H9 (cell line): Measurements from ENCODE around the gene TSNAXIP1. TPM values are rescaled to one million over a fixed set of nuclear protein-coding genes. Genes with fewer than 3 reads are reported as not detected.

Experiments used
- DNase-seq: peaks from one replicate; pipeline ENCODE4 v3.0.0-alpha.2; 2017
- H2AFZ ChIP-seq: one replicate; pipeline ENCODE4 v1.6.1; 2013; ENCODE audit warnings: mild to moderate bottlenecking, low read length, control low read depth, moderate library complexity
- H2AK5ac ChIP-seq: 2 replicates; pipeline ENCODE4 v1.6.1; 2013; ENCODE audit warnings: low read length, control low read depth, mixed read lengths; ENCODE audit not compliant: insufficient read length
- H2BK120ac ChIP-seq: one replicate; pipeline ENCODE4 v1.6.1; 2013; ENCODE audit warnings: low read depth, mild to moderate bottlenecking, low read length, control low read depth, inconsistent platforms; ENCODE audit not compliant: poor library complexity, severe bottlenecking
- H2BK12ac ChIP-seq: 2 replicates; pipeline ENCODE4 v1.6.1; 2013; ENCODE audit warnings: low read length, control low read depth, mixed read lengths, low read depth; ENCODE audit not compliant: insufficient read length
- H2BK15ac ChIP-seq: 2 replicates; pipeline ENCODE4 v1.6.1; 2013; ENCODE audit warnings: low read depth, low read length, control low read depth
- H2BK20ac ChIP-seq: one replicate; pipeline ENCODE4 v1.6.1; 2013; ENCODE audit warnings: low read depth, mild to moderate bottlenecking, low read length, control low read depth, inconsistent platforms; ENCODE audit not compliant: poor library complexity, severe bottlenecking
- H2BK5ac ChIP-seq: 2 replicates; pipeline ENCODE4 v1.6.1; 2013; ENCODE audit warnings: low read length, control low read depth, mixed read lengths; ENCODE audit not compliant: insufficient read length
- H3K14ac ChIP-seq: 2 replicates; pipeline ENCODE4 v1.6.1; 2013; ENCODE audit warnings: low read length, control low read depth; ENCODE audit not compliant: insufficient read depth
- H3K18ac ChIP-seq: 2 replicates; pipeline ENCODE4 v1.6.1; 2013; ENCODE audit warnings: low read depth, mild to moderate bottlenecking, mixed read lengths, low read length, control low read depth; ENCODE audit not compliant: insufficient read length
- H3K23ac ChIP-seq: 2 replicates; pipeline ENCODE4 v1.6.1; 2013; ENCODE audit warnings: low read length, control low read depth, mixed read lengths, low read depth; ENCODE audit not compliant: insufficient read length
- H3K23me2 ChIP-seq: 2 replicates; pipeline ENCODE4 v1.6.1; 2013; ENCODE audit warnings: low read depth, mild to moderate bottlenecking, mixed read lengths, low read length, control low read depth; ENCODE audit not compliant: insufficient read length, poor library complexity, severe bottlenecking
- H3K27ac ChIP-seq: 2 replicates; pipeline ENCODE4 v1.5.1; 2013; ENCODE audit warnings: low read length, control low read depth, mixed read lengths, low read depth; ENCODE audit not compliant: insufficient read length
- H3K27me3 ChIP-seq: 2 replicates; pipeline ENCODE4 v1.6.1; 2013; ENCODE audit warnings: low read length, control low read depth, inconsistent platforms; ENCODE audit not compliant: insufficient read depth
- H3K4ac ChIP-seq: 2 replicates; pipeline ENCODE4 v1.6.1; 2013; ENCODE audit warnings: low read depth, mild to moderate bottlenecking, control low read depth, inconsistent platforms, low read length, moderate library complexity
- H3K4me1 ChIP-seq: 2 replicates; pipeline ENCODE4 v1.6.1; 2013; ENCODE audit warnings: low read length, control low read depth, inconsistent platforms; ENCODE audit not compliant: insufficient read depth
- H3K4me2 ChIP-seq: 2 replicates; pipeline ENCODE4 v1.6.1; 2013; ENCODE audit warnings: low read length, control low read depth, mixed read lengths; ENCODE audit not compliant: insufficient read length, insufficient read depth
- H3K56ac ChIP-seq: 2 replicates; pipeline ENCODE4 v1.6.1; 2013; ENCODE audit warnings: low read depth, mild to moderate bottlenecking, mixed read lengths, low read length, control low read depth; ENCODE audit not compliant: insufficient read length
- H3K79me1 ChIP-seq: 2 replicates; pipeline ENCODE4 v1.6.1; 2013; ENCODE audit warnings: low read depth, mild to moderate bottlenecking, moderate library complexity, low read length, control low read depth, inconsistent platforms; ENCODE audit not compliant: insufficient read depth, poor library complexity, severe bottlenecking
- H3K79me2 ChIP-seq: 2 replicates; pipeline ENCODE4 v1.6.1; 2013; ENCODE audit warnings: low read length, control low read depth, inconsistent platforms; ENCODE audit not compliant: insufficient read depth
- H3K9ac ChIP-seq: 2 replicates; pipeline ENCODE4 v1.6.1; 2013; ENCODE audit warnings: low read length, control low read depth, mixed read lengths; ENCODE audit not compliant: insufficient read length; ENCODE audit errors: extremely low read depth
- H3K9me3 ChIP-seq: one replicate; pipeline ENCODE4 v1.6.1; 2013; ENCODE audit warnings: low read depth, low read length, inconsistent platforms; ENCODE audit not compliant: control insufficient read depth
- H3T11ph ChIP-seq: one replicate; pipeline ENCODE4 v1.6.1; 2013; ENCODE audit warnings: mild to moderate bottlenecking, low read length, control low read depth, inconsistent platforms
- H4K20me1 ChIP-seq: one replicate; pipeline ENCODE4 v1.6.1; 2013; ENCODE audit not compliant: control insufficient read depth, insufficient read length, insufficient read depth
- H4K5ac ChIP-seq: 2 replicates; pipeline ENCODE4 v1.6.1; 2013; ENCODE audit warnings: low read depth, mild to moderate bottlenecking, mixed read lengths, low read length, control low read depth; ENCODE audit not compliant: insufficient read length
- H4K8ac ChIP-seq: replicated peaks from 2 replicates; pipeline ENCODE4 v1.6.1; 2013; ENCODE audit warnings: low read length, control low read depth, mixed read lengths, low read depth; ENCODE audit not compliant: insufficient read length
- H4K91ac ChIP-seq: 2 replicates; pipeline ENCODE4 v1.6.1; 2013; ENCODE audit warnings: low read depth, mild to moderate bottlenecking, moderate library complexity, mixed read lengths, low read length, control low read depth; ENCODE audit not compliant: insufficient read length
- H3K27ac Mint-ChIP-seq, 3 experiments: 2 replicates in 2 of 3; 3 replicates in 1 of 3; pipeline ENCODE4 v1.8.0; 2020 to 2021; ENCODE audit warnings: mixed read lengths in 3 of 3, mild to moderate bottlenecking in 1 of 3, moderate library complexity in 1 of 3
- H3K27me3 Mint-ChIP-seq: 2 replicates; pipeline ENCODE4 v1.8.0; 2021; ENCODE audit warnings: low read depth, mild to moderate bottlenecking, moderate library complexity, mixed read lengths
- H3K36me3 Mint-ChIP-seq, 3 experiments: 2 replicates in 2 of 3; 3 replicates in 1 of 3; pipeline ENCODE4 v1.8.0; 2020 to 2021; ENCODE audit warnings: low read depth in 3 of 3, mixed read lengths in 3 of 3; ENCODE audit not compliant: insufficient read depth in 1 of 3
- H3K4me1 Mint-ChIP-seq, 2 experiments: 2 replicates each; pipeline ENCODE4 v1.8.0; 2020; ENCODE audit warnings: mixed read lengths in 2 of 2
- H3K4me3 Mint-ChIP-seq, 2 experiments: 2 replicates in 1 of 2; 3 replicates in 1 of 2; pipeline ENCODE4 v1.8.0; 2020 to 2021; ENCODE audit warnings: mild to moderate bottlenecking in 2 of 2, mixed read lengths in 2 of 2, moderate library complexity in 1 of 2
- H3K9me3 Mint-ChIP-seq, 2 experiments: 2 replicates in 1 of 2; 3 replicates in 1 of 2; pipeline ENCODE4 v1.8.0; 2020; ENCODE audit warnings: mild to moderate bottlenecking in 2 of 2, mixed read lengths in 2 of 2, moderate library complexity in 1 of 2
- WGBS: extraction: QIAGEN DNeasy Blood & Tissue Kit; methylation state at CpG from one replicate; pipeline ENCODE4 v1.1.7; 2013; ENCODE audit warnings: missing lambda C conversion rate, low lambda C conversion rate, mixed read lengths; ENCODE audit not compliant: insufficient read length; ENCODE audit errors: extremely low coverage; 5-methylcytosine and 5-hydroxymethylcytosine counted together
- total RNA-seq: library from RNA; stranded (reverse); gene quantifications from 2 replicates; pipeline ENCODE4 v1.2.1, GENCODE V29; 2021
- TF ChIP-seq, protein P1 (sequence below): fragments of 200-600 bp; sonication (generic); conservative IDR thresholded peaks from 3 replicates; pipeline ENCODE4 v1.8.0; 2021; ENCODE audit warnings: antibody characterized with exemption, mild to moderate bottlenecking

The TSNAXIP1 gene
- total RNA-seq, 1 experiment from 2014 or later, result 1.3 TPM

DNA sequence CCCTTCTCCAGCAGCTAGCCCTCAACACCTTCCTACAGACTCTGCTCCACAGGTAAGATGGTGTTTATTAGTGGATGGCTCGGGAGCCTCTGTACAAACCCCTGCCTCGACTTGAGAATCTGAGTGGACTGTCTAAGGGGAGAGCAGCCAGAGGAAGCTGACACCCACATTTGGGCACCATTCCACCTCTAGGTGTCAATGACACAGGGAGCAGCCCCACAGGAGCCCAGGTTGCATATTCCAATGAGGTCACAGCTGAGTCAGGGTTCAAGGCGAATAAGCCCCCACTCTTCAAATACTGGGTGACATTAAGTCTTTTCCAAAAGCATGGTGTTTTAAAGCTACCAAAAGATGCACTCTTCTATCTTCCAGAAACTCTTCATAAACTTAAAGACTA, 32.2 kb upstream of the TSNAXIP1 start:
- no peak overlapping the region for H4K8ac ChIP-seq
- no peak overlapping the region for H3K23ac ChIP-seq
- H3K56ac ChIP-seq, result no peak overlapping the region
- H2BK5ac ChIP-seq, result no peak overlapping the region
- Mint-ChIP-seq H3K36me3 (peaks cover 6 to 18% (median 15%) of the 10 kb centered on the region in 3 experiments), H3K27me3 (peaks cover 1% of the 10 kb centered on the region; the same call in 1 of the 2 replicates), H3K9me3 (peaks cover 3 to 5% of the 10 kb centered on the region in 2 experiments; a peak in 3 of 5 replicates), H3K4me1 (peaks cover 0 to under 1% of the 10 kb centered on the region in 2 experiments; a peak in 1 of 4 replicates), H3K27ac (0 out of 7 replicates have a peak overlapping the region, but pooled peaks of 1 of the 3 experiments have one; percentile 29), H3K4me3 (no peak overlapping the region)
- H2BK15ac ChIP-seq, result no peak overlapping the region
- H3K79me1 ChIP-seq, result no peaks in the 10 kb centered on the region
- no peak overlapping the region for H4K91ac ChIP-seq
- H3K4ac ChIP-seq, result no peak overlapping the region
- H3T11ph ChIP-seq, result no peak overlapping the region
- no peaks in the 10 kb centered on the region for H3K9me3 ChIP-seq
- no peak overlapping the region for H3K4me2 ChIP-seq
- TF ChIP-seq, protein P1, sequence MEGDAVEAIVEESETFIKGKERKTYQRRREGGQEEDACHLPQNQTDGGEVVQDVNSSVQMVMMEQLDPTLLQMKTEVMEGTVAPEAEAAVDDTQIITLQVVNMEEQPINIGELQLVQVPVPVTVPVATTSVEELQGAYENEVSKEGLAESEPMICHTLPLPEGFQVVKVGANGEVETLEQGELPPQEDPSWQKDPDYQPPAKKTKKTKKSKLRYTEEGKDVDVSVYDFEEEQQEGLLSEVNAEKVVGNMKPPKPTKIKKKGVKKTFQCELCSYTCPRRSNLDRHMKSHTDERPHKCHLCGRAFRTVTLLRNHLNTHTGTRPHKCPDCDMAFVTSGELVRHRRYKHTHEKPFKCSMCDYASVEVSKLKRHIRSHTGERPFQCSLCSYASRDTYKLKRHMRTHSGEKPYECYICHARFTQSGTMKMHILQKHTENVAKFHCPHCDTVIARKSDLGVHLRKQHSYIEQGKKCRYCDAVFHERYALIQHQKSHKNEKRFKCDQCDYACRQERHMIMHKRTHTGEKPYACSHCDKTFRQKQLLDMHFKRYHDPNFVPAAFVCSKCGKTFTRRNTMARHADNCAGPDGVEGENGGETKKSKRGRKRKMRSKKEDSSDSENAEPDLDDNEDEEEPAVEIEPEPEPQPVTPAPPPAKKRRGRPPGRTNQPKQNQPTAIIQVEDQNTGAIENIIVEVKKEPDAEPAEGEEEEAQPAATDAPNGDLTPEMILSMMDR, result no peak
- no peaks in the 10 kb centered on the region for H3K23me2 ChIP-seq
- no peak for DNase-seq
- H3K79me2 ChIP-seq, result 0 out of 2 replicates have a peak, but pooled peaks cover 3% of the 10 kb centered on the region
- no peak overlapping the region for H2AK5ac ChIP-seq
- H2BK120ac ChIP-seq, result no peak overlapping the region
- H2BK12ac ChIP-seq, result no peak overlapping the region
- no peak overlapping the region for H4K5ac ChIP-seq
- H2AFZ ChIP-seq, result no peak overlapping the region
- no peaks in the 10 kb centered on the region for H3K27me3 ChIP-seq
- H4K20me1 ChIP-seq, result no peaks in the 10 kb centered on the region
- no peaks in the 10 kb centered on the region for H3K4me1 ChIP-seq
- H3K9ac ChIP-seq, result no peak overlapping the region
- no CpG with 5 or more reads among the region's 3 CpGs for WGBS
- no peak overlapping the region for H3K14ac ChIP-seq
- no peak overlapping the region for H3K27ac ChIP-seq
- H3K18ac ChIP-seq, result no peak overlapping the region
- no peak overlapping the region for H2BK20ac ChIP-seq
